Naive thymus-derived CD8-positive, alpha-beta T cell (primary cell): ENCODE data around the gene GIMAP7. TPM values are rescaled to one million over a fixed set of nuclear protein-coding genes. Genes with fewer than 3 reads are reported as not detected.

Source experiments
- ATAC-seq, 2 donors: fragments of 150-1000 bp; cut with Tn5 transposase in 1 of 2; sonication (Bioruptor Pico), chemical (Tn5 transposase) in 1 of 2; 1 replicate in 1 of 2; 2 replicates in 1 of 2; pipeline ENCODE4 v1.10.0; 2021; ENCODE audit warnings: mild to moderate bottlenecking in 2 of 2, moderate library complexity in 2 of 2
- POLR2A ChIA-PET: fragments of 350-600 bp; sonication (Branson Sonifier 250); formaldehyde crosslinking; loops from one replicate; lab custom pipeline; 2021; ENCODE audit warnings: antibody characterized with exemption; lab: Charles Lee
- DNase-seq, 10 donors: peaks; one replicate each; pipeline versions ENCODE4 v3.0.0 to v3.0.0-alpha.2; 2020 to 2022
- H3K27ac Mint-ChIP-seq, 10 donors: one replicate each; pipeline ENCODE4 v1.8.0; 2020 to 2022; ENCODE audit warnings: mild to moderate bottlenecking in 10 of 10, mixed read lengths in 10 of 10, moderate library complexity in 4 of 10, inconsistent platforms in 1 of 10
- H3K27me3 Mint-ChIP-seq, 5 donors: one replicate each; pipeline ENCODE4 v1.8.0; 2021 to 2022; ENCODE audit warnings: mixed read lengths in 5 of 5
- H3K36me3 Mint-ChIP-seq, 3 donors: one replicate each; pipeline ENCODE4 v1.8.0; 2020 to 2022; ENCODE audit warnings: mixed read lengths in 3 of 3, mild to moderate bottlenecking in 2 of 3, inconsistent platforms in 1 of 3
- H3K4me1 Mint-ChIP-seq, 4 donors: one replicate each; pipeline ENCODE4 v1.8.0; 2021 to 2022; ENCODE audit warnings: mixed read lengths in 4 of 4
- H3K4me3 Mint-ChIP-seq, 10 donors: one replicate each; pipeline ENCODE4 v1.8.0; 2020 to 2022; ENCODE audit warnings: mild to moderate bottlenecking in 10 of 10, mixed read lengths in 10 of 10, moderate library complexity in 6 of 10, inconsistent platforms in 1 of 10
- H3K9me3 Mint-ChIP-seq, 9 donors: one replicate each; pipeline ENCODE4 v1.8.0; 2020 to 2022; ENCODE audit warnings: mixed read lengths in 9 of 9, mild to moderate bottlenecking in 3 of 9, inconsistent platforms in 1 of 9, moderate library complexity in 1 of 9
- polyA plus RNA-seq, 3 donors: library from polyadenylated mRNA; unstranded; fragments of 300-500 nt; fragmentation: Illumina TruSeq; gene quantifications; one replicate each; pipeline ENCODE4 v1.2.3, GENCODE V29; 2021
- total RNA-seq, 8 experiments: library from RNA in 2 of 8; stranded (reverse) in 2 of 8; gene quantifications; one replicate each; pipeline ENCODE4 v1.2.3 and lab custom pipeline; 2021 to 2026

GIMAP7 gene
- total RNA-seq (100 to 1,000 TPM; 367 to 369 TPM), polyA plus RNA-seq (100 to 1,000 TPM; 451 to 821 (median 658) TPM), total RNA-seq (lab: John Stamatoyannopoulos, UW) (25.7 to 304 (median 82.8) reads per million in 6 experiments)

DNA sequence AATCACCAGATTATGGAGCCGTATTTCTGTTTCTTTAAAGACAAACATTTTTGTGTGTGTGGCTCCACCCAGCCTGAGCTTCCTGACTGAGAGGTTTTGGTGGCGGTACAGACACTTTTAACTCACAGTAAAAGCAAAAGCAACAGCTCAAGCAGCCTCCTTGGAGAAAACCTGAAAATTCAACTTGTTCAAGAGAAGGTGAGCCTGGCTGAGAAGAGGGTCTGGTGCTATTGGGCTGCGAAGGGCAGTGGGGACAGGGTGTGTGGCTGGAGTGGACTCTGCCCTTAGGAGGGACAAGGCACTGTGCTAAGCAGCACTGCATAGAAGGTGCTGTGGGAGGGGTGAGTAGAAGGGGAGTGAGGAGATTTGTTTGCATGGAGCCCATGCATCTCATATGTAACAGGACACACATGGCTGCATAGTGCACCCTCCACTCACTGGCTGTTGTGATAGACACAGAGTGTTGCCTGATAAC lies at the start of gene GIMAP7:
GIMAP7 (plus strand) TSS at position 125 of the 475 bp plus-strand sequence. CDS start 5,103 bp downstream, outside the sequence.
- H3K27me3 Mint-ChIP-seq, result no peaks in the 10 kb centered on the region
- peaks cover 37 to 55% (median 41%) of the 10 kb centered on the region in 3 donors for H3K36me3 Mint-ChIP-seq
- peaks cover 0 to 14% (median 7%) of the 10 kb centered on the region in 9 donors for H3K9me3 Mint-ChIP-seq
- H3K4me1 Mint-ChIP-seq, result peaks cover 25 to 50% (median 48%) of the 10 kb centered on the region in 4 donors
- peak; percentile 29 to 87 (median 71) for DNase-seq
- POLR2A ChIA-PET, result interaction anchor here (0.5 to 13.2 kb wide), 42 partner anchors 8 to 460 kb away, joined by 3 to 812 read pairs (median 6); partner anchors contain the start of genes ACTR3C, GIMAP1, GIMAP2 and GIMAP4
- peak within 1 kb of the TSS; percentile 94 to 99 (median 98) for H3K27ac Mint-ChIP-seq
- H3K4me3 Mint-ChIP-seq, result peak within 1 kb of the TSS; percentile 96 to 100 (median 99)
- ATAC-seq, result peak; percentile 72 to 85

DNA sequence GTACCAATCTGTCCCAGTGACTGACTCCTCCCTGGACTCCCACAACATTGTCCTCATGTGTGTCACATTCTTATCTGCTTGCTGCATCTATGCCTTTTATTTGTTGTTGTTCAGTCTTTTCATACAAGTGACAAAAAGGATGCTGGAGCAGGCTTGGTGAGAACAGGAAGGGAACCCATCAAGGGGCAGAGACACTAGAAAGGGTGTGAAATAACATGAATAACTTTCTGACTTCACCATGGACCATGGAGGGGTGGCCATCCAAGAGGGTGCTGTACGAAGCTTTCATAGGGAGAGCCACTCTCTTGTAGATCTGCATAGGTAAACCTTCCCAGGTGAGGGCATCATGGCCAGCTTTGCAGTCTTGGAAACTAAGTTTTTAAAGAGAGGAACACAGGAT lies 49.7 kb upstream of the GIMAP7 start:
- H3K27ac Mint-ChIP-seq, result peak overlapping the region; percentile 30 to 95 (median 70)
- no peaks in the 10 kb centered on the region for H3K27me3 Mint-ChIP-seq
- POLR2A ChIA-PET, result interaction anchor here (0.8 to 13.2 kb wide), 9 partner anchors 9 to 252 kb away, joined by 3 to 198 read pairs (median 7); partner anchors contain the start of genes GIMAP1 and GIMAP8
- peaks cover 45 to 78% (median 65%) of the 10 kb centered on the region in 3 donors for H3K36me3 Mint-ChIP-seq
- peaks cover 5 to 38% (median 33%) of the 10 kb centered on the region in 9 donors for H3K9me3 Mint-ChIP-seq
- no peak for DNase-seq
- H3K4me1 Mint-ChIP-seq, result peaks cover 47 to 87% (median 84%) of the 10 kb centered on the region in 4 donors
- peak; percentile 15 to 21 for ATAC-seq
- H3K4me3 Mint-ChIP-seq, result peak overlapping the region in 9 of 10 donors; percentile 40 to 59 (median 51)

DNA sequence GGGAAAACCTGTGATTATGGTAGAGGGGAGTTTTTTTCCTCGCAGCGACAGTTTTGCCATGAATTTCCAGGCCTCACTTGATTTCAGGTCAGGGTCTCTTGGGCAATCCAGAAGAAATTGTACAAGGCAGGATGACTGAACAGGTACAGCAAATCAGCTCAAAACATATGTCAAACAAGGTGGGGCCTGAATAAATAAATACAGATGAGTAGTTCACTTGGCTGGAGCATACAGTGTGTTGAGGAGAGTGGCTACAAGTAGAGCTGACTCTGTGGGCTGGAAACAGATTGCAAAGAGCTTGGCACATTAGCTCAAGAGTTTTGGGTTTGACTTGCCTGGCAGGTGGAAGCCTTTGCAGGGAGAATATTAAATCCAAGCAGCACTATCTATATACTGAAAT lies 49.3 kb upstream of the GIMAP7 start:
- Mint-ChIP-seq H3K27ac (peak overlapping the region; percentile 30 to 95 (median 70)), H3K36me3 (peaks cover 40 to 80% (median 65%) of the 10 kb centered on the region in 3 donors), H3K27me3 (no peaks in the 10 kb centered on the region), H3K4me3 (peak overlapping the region in 9 of 10 donors; percentile 40 to 59 (median 51)), H3K9me3 (peaks cover 5 to 33% (median 30%) of the 10 kb centered on the region in 9 donors), H3K4me1 (peaks cover 45 to 88% (median 84%) of the 10 kb centered on the region in 4 donors)
- DNase-seq (no peak), ATAC-seq (no peak)
- POLR2A ChIA-PET, result interaction anchor here (0.9 to 13.2 kb wide), 7 partner anchors 8 to 251 kb away, joined by 3 to 198 read pairs (median 8); partner anchors contain the start of genes GIMAP1 and GIMAP8

DNA sequence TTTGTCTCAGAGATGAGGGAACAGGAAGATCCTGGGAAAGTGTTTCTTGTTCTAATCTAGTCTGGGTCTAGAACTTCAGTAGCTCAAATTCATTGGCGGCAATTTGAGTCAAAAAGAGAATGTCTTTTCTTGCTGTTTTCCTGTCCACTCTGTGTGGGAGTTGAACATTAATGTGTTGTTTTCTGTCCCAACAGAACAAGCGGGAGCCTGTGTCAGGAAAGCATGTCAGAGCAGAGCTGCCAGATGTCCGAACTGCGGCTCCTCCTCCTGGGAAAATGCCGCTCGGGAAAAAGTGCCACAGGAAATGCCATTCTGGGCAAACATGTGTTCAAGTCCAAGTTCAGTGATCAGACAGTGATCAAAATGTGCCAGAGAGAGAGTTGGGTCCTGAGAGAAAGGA lies 48.2 kb upstream of the GIMAP7 start:
- H3K36me3 Mint-ChIP-seq, result peaks cover 32 to 80% (median 57%) of the 10 kb centered on the region in 3 donors
- peaks cover 45 to 91% (median 87%) of the 10 kb centered on the region in 4 donors for H3K4me1 Mint-ChIP-seq
- POLR2A ChIA-PET, result interaction anchor here (0.7 to 13.2 kb wide), 6 partner anchors 13 to 48 kb away, joined by 3 to 198 read pairs (median 4); partner anchors contain the start of genes GIMAP7 and GIMAP8
- no peaks in the 10 kb centered on the region for H3K27me3 Mint-ChIP-seq
- no peak for ATAC-seq
- H3K27ac Mint-ChIP-seq, result peak overlapping the region in 9 of 10 donors; percentile 17 to 95 (median 61)
- peak overlapping the region in 4 of 10 donors; percentile 36 to 76 (median 50) for H3K4me3 Mint-ChIP-seq
- H3K9me3 Mint-ChIP-seq, result peaks cover 3 to 23% (median 21%) of the 10 kb centered on the region in 9 donors
- no peak for DNase-seq

DNA sequence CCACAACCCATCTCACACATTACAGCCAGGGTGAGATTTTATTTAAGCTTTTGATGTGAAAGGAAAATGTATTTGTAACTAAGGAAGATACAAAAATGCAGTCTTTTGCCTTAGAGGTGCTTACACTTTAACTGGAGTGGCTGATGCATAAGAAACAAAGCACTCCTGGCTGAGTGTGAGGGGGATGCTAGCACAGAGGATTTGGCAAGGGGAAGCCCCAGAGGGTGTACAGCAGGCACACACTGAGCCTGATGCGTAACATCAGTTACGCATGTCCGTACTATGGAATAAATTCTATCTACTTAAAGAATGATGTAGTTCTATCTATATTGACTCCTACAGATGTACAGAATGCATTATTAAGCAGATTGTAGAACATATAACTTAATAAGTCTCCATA lies 46.4 kb upstream of the GIMAP7 start:
- Mint-ChIP-seq H3K27ac (peak overlapping the region; percentile 48 to 95 (median 84)), H3K4me1 (peaks cover 48 to 95% (median 94%) of the 10 kb centered on the region in 4 donors), H3K9me3 (peaks cover 0 to 6% (median 4%) of the 10 kb centered on the region in 9 donors), H3K4me3 (peak overlapping the region; percentile 48 to 91 (median 79)), H3K36me3 (peaks cover 22 to 81% (median 53%) of the 10 kb centered on the region in 3 donors), H3K27me3 (no peaks in the 10 kb centered on the region)
- ATAC-seq (peak; percentile 78 to 88), DNase-seq (no peak)
- POLR2A ChIA-PET, result interaction anchor here (0.8 to 13.2 kb wide), 5 partner anchors 10 to 49 kb away, joined by 3 to 198 read pairs (median 6); partner anchors contain the start of genes GIMAP7 and GIMAP8

DNA sequence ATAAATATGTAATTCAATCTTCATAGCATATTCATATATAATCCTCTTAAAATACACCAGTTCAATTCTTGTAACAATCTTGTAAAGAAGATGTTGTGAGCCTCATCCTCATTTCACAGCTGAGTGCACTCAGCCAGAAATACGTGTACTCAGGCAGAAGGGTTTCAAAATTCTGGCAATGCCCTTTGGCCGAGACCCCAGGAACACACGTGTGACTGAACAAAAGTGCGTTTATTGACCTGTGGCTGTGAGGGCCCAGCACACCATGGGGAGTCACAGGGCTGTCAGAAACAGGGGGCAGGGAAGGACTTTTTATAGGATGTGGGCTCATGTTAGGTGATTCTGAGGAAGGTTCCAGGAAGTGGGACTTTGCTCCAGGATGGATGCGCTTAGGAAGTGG lies 42.8 kb upstream of the GIMAP7 start:
- H3K27ac Mint-ChIP-seq, result peak overlapping the region; percentile 15 to 95 (median 76)

DNA sequence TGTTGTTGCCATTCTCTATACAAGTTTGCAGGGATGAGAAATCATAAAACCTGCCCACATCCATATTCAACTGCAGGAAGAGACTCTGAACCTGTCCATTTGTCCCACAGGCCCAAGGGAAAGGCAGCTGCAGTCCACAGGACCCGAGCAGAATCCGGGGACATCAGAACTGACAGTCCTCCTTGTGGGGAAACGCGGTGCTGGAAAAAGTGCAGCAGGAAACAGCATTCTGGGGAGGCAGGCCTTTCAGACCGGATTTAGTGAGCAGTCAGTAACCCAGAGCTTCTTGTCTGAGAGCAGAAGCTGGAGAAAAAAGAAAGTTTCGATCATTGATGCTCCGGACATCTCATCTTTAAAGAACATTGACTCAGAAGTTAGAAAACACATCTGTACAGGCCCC lies 40.8 kb upstream of the GIMAP7 start:
- Mint-ChIP-seq H3K27ac (peak overlapping the region; percentile 43 to 95 (median 66)), H3K9me3 (peaks cover 0 to 5% (median 0%) of the 10 kb centered on the region in 9 donors), H3K4me3 (peak overlapping the region in 2 of 10 donors; percentile 5 to 25), H3K27me3 (no peaks in the 10 kb centered on the region), H3K36me3 (peaks cover 41 to 96% (median 79%) of the 10 kb centered on the region in 3 donors), H3K4me1 (peaks cover 43 to 92% (median 89%) of the 10 kb centered on the region in 4 donors)
- DNase-seq, result no peak
- POLR2A ChIA-PET, result interaction anchor here (1.6 to 13.2 kb wide), 5 partner anchors 8 to 40 kb away, joined by 4 to 198 read pairs (median 8); partner anchors contain the start of genes GIMAP7 and GIMAP8
- no peak for ATAC-seq

More for the DNA sequence above, 42.8 kb upstream of the GIMAP7 start:
- Mint-ChIP-seq H3K4me1 (peaks cover 46 to 91% (median 89%) of the 10 kb centered on the region in 4 donors), H3K36me3 (peaks cover 45 to 93% (median 72%) of the 10 kb centered on the region in 3 donors), H3K4me3 (peak overlapping the region in 3 of 10 donors; percentile 4 to 58 (median 39)), H3K27me3 (no peaks in the 10 kb centered on the region), H3K9me3 (peaks cover 0 to 5% (median 0%) of the 10 kb centered on the region in 9 donors)
- POLR2A ChIA-PET, result interaction anchor here (0.5 to 13.2 kb wide), 5 partner anchors 9 to 272 kb away, joined by 3 to 198 read pairs (median 4); partner anchors contain the start of gene GIMAP8
- DNase-seq (no peak), ATAC-seq (no peak)

DNA sequence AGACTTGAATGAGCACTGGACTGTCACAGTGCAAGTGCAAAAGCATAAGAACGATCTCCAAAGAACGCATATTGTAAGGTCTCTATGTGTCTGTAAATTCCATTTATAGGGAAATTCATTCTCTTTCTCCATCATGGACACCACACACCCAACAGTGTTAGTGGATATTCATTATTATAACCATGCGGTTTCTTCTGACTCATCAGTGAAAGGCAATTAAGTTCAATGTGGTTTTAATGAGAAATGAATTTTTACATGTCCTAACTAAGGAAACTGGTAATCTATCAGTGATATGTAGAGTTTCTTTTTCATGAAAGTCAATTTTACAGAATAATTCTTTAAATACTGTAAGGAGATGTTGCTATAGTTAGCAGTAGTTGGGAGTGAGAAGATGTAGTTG lies 38.4 kb upstream of the GIMAP7 start:
- Mint-ChIP-seq H3K36me3 (peaks cover 36 to 73% (median 72%) of the 10 kb centered on the region in 3 donors), H3K4me3 (peak overlapping the region in 9 of 10 donors; percentile 1 to 80 (median 34)), H3K27me3 (no peaks in the 10 kb centered on the region), H3K9me3 (peaks cover 0 to 5% (median 0%) of the 10 kb centered on the region in 9 donors), H3K4me1 (peaks cover 44 to 93% (median 91%) of the 10 kb centered on the region in 4 donors), H3K27ac (peak overlapping the region; percentile 89 to 100 (median 100))
- no peak for ATAC-seq
- DNase-seq, result no peak
- POLR2A ChIA-PET, result interaction anchor here (1.3 to 13.2 kb wide), 4 partner anchors 8 to 38 kb away, joined by 5 to 198 read pairs (median 14); partner anchors contain the start of genes GIMAP7 and GIMAP8

DNA sequence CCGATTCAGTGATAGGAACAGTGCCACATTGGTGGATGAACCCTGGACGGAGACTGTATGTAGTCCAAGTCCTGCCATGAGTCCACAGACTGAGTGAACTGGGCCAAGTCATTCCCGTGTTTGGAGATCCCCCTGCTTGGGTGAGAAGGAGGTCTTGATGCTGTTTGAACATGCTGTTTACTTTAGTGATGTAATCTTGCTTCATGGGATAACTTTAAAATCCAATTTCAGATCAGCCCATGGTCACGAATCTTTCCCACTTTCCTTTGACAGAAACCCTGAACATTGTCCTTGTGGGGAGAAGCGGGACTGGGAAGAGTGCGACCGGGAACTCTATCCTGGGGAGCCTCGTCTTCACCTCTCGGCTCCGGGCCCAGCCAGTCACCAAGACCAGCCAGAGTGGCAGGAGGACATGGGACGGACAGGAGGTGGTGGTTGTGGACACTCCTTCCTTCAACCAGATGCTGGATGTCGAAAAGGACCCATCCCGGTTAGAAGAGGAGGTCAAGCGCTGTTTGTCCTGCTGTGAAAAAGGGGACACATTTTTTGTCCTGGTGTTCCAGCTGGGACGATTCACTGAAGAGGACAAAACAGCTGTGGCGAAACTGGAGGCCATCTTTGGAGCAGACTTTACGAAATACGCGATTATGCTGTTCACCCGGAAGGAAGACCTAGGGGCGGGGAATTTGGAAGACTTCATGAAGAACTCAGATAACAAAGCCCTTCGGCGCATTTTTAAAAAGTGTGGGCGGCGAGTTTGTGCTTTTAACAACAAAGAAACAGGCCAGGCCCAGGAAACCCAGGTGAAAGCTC lies 37.6 kb upstream of the GIMAP7 start:
- H3K4me1 Mint-ChIP-seq, result peaks cover 47 to 94% (median 94%) of the 10 kb centered on the region in 4 donors
- ATAC-seq (no peak), DNase-seq (no peak)
- peak overlapping the region in 8 of 10 donors; percentile 11 to 82 (median 62) for H3K4me3 Mint-ChIP-seq
- H3K27me3 Mint-ChIP-seq, result no peaks in the 10 kb centered on the region
- POLR2A ChIA-PET, result interaction anchor here (1.1 to 13.2 kb wide), 5 partner anchors 12 to 87 kb away, joined by 3 to 505 read pairs (median 198); partner anchors contain the start of genes GIMAP7 and GIMAP8
- H3K36me3 Mint-ChIP-seq, result peaks cover 34 to 66% (median 65%) of the 10 kb centered on the region in 3 donors
- H3K9me3 Mint-ChIP-seq, result peaks cover 0 to 9% (median 0%) of the 10 kb centered on the region in 9 donors
- H3K27ac Mint-ChIP-seq, result peak overlapping the region; percentile 98 to 100 (median 100)

DNA sequence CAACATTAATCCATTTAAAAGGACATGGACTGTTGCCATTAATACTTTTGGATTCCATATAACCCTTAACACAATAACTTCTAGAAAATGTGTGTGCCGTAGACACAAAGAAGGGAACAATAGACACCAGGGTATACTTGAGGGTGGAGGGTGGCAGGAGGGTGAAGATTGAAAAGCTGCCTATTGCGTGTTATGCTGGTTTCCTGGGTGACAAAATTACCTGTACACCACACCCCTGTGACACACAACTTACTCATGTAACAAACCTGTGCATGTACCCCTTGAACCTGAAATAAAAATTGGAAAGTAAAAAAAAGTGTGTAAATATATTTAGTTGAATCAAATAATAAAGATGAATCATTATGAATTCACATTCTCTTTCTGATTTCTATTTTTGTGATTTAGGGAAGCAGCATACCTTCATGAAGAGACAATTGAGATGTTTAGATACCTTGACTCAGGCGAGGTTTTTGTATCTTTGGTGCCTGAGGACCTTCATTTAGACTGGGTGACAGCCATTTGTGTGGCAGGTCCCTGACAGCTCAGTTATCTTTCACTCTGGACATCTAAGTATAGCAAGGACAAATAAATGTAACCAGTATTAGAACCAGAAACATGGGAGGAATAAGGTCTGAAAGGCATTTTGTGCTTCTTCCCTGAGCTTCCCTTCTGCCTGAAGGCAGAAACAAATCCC lies 35.5 kb upstream of the GIMAP7 start:
- POLR2A ChIA-PET, result interaction anchor here (1.0 to 11.9 kb wide), 15 partner anchors 8 to 237 kb away, joined by 3 to 505 read pairs (median 6); partner anchors contain the start of genes GIMAP1, GIMAP4, GIMAP6 and GIMAP7
- DNase-seq, result peak in 7 of 10 donors; percentile 37 to 78 (median 67)
- Mint-ChIP-seq H3K9me3 (peaks cover 0 to 9% (median 0%) of the 10 kb centered on the region in 9 donors), H3K27me3 (no peaks in the 10 kb centered on the region), H3K4me3 (peak overlapping the region; percentile 41 to 82 (median 71)), H3K36me3 (peaks cover 23 to 49% (median 46%) of the 10 kb centered on the region in 3 donors), H3K4me1 (peaks cover 57 to 95% (median 93%) of the 10 kb centered on the region in 4 donors), H3K27ac (peak overlapping the region; percentile 98 to 100 (median 100))
- ATAC-seq, result peak; percentile 57 to 73
